Sigmoid colon (tissue), 4 donors: ENCODE measurements around the gene LPP.

Source experiments
- CTCF ChIP-seq, 4 experiments: fragments of 450-650 bp in 3 of 4; fragments of 200-600 bp in 1 of 4; IDR thresholded peaks; one replicate each; pipeline ENCODE4 v1.5.1; 2016 to 2019; ENCODE audit warnings: antibody characterized with exemption in 4 of 4, mild to moderate bottlenecking in 3 of 4, moderate library complexity in 2 of 4
- EP300 ChIP-seq, 4 donors: sonication (generic); formaldehyde crosslinking; IDR thresholded peaks; one replicate each; pipeline ENCODE4 v1.6.1; 2017; ENCODE audit warnings: antibody characterized with exemption in 4 of 4

GRCh38 chr3:188134079-188134478 is 19.9 kb upstream of the LPP start:
- TF ChIP-seq CTCF (IDR thresholded peaks at IDR 0.05), result no peak
- TF ChIP-seq EP300 (IDR thresholded peaks at IDR 0.05), result no peak
